ENCODE data around the gene HUS1.

GRCh38 chr7:48009257-48009656 is 29.8 kb upstream of the HUS1 start:
- TF ChIP-seq CTCF (IDR thresholded peaks at IDR 0.05; ENCODE audit: poor library complexity): no peak
- TF ChIP-seq EZH2 (IDR thresholded peaks at IDR 0.05; ENCODE audit: borderline replicate concordance): no peak
- no peak for TF ChIP-seq EZH2phosphoT487 (IDR thresholded peaks at IDR 0.05; ENCODE audit: low read depth, severe bottlenecking, unreplicated experiment)

All from hepatocyte (in vitro differentiated cells).